HG03439 (cell line): Measurements from ENCODE around the gene MRPS7.
A peak's percentile ranks its signal among the peaks of the same experiment; 100 is the strongest.
"Not testable (repeated sequence)": the region's sequence is repeated elsewhere in the genome, so short reads cannot be mapped to it uniquely, and the experiment has no call there.

ENCODE experiments used
- ATAC-seq: cut with Tn5 transposase; IDR thresholded peaks from one replicate; pipeline ENCODE4 v1.9.1; 2021; ENCODE audit warnings: mild to moderate bottlenecking, moderate library complexity; ENCODE audit not compliant: unreplicated experiment

Gene MRPS7

DNA sequence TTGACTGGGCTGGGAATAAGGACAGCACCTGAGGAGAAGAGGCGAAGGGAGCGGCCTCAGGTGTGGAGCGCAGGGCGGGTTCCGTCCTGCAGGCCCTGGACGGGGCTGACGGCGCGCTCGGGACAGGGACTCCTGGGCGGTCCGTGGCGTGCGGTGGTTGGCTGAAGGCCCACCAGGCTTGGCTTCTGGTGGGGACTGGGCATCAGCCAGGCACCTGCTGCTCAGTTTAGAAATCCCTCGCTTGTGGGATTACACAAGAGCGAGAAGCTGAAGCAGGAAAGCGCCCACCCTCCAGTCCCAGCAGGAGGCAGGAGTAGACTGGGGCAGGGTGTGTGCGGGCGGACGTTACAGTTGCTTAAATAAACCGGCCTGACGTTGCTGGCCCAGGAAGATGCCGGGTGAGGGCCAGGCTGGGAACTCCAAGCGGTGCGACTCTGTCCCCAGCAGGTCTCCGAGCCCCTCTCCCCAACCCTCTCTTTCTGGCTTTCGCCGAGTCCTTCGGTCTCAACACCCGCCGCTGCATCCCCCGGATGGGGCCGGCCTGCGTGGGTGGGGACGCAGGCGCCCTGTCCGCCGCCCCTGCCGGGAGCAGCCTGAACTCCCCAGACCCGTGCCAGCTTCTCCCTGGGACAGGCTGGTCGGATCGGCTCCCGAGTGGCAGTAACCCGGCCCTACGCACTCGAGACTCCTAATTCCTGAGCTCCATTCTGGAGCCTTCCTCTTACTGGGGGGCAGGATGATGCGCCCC, 8.7 kb downstream of the MRPS7 start:
- peak; percentile 27 for ATAC-seq

DNA sequence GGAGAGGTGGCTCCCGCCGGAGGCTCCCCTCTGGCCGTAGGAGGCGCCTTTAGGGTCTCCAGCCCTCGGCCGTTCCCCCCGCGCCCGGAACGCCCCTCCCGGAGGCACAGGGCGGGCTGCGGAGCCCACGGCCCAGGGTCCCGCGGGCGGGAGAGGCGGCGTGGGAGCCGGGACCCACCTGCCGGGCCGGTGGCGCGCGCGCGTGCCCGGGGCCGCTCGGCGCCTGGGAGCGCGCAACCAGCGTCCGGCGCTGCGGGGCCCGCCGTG, 9.2 kb downstream of the MRPS7 start, which contains the start of gene MIF4GD:
Gene MIF4GD (minus strand): TSS at position 266 of the 267 bp plus-strand sequence. CDS start 1,036 bp downstream, outside the sequence.
- peak; percentile 21 for ATAC-seq

DNA sequence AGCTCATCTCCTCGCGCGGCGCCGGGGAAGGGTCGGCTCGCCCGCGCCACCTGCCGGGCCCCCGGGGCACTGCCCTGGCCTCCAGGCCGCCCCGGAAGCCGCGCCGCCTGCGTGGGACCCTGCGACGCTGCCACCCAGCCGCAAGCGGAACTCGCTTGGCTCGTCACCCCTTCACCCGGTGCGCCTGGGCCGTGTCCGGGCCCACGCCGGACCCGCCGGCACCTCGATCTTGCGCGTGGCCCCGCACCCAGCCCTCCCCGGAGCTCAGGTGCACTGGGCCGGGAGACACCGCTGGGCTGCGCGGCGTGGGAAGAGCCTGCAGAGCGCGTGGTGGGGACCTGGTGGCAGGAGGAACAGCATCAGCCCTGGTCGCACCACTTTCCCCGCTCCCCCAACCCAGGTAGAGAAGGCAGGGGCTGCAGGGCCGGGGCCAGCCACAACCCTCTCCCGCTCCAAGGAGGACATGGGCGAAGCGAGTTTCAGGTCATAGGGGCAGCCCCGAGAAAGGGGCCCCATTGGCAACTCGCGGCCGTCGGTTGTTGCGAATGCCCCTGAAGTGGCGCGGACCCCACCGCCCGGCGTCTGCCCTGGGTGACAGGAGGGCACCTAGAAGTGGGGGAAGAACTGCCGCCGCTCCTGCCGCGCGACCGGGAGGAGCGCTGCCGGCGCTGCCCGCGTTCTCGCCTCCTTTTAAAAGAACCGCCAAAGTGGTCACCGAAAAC, 9.7 kb downstream of the MRPS7 start:
- peak; percentile 64 for ATAC-seq

- no peak for ATAC-seq
Observed at GRCh38 chr17:75271955-75272847, 10.5 kb downstream of the MRPS7 start.

GRCh38 chr17:75272848-75273184, 11.1 kb downstream of the MRPS7 start:
- ATAC-seq, result no peak

GRCh38 chr17:75273977-75274708, 12.5 kb downstream of the MRPS7 start:
- ATAC-seq, result no peak

DNA sequence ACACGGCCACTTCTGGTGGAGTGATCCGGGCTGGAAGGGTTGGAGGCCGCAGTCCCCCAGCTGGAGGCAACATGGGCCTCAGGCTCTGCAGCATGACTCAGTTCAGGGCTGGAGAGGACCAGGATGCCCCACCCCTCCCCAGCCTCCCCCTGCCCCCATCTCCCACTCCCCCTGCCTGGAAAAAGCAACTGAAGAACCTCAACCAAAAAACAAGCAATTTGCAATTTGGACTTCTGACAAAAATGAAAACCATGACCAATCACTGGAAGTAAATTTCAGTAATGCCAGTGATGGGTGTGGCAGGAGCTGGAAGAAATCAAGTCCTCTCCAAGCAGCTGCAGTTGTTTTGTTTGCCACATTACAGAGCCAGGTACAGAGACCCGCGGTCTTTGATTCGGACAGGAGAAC, 16.0 kb downstream of the MRPS7 start:
- no peak for ATAC-seq

DNA sequence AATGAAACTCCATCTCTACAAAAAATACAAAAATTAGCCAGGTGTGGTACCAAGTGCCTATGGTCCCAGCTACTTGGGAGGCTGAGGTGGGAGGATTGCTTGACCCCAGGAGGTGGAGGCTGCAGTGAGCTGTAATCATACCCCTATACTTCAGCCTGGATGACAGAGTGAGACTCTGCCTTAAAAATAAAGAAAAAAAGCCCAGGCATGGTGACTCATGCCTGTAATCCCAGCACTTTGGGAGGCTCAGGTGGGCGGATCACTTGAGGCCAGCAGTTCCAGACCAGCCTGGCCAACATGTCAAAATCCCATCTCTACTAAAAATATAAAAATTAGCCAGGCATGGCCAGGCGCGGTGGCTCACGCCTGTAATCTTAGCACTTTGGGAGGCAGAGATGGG, 18.5 kb downstream of the MRPS7 start:
- ATAC-seq, result not testable (repeated sequence)

- ATAC-seq, result no peak
Observed at GRCh38 chr17:75285123-75285522, 23.4 kb downstream of the MRPS7 start.

DNA sequence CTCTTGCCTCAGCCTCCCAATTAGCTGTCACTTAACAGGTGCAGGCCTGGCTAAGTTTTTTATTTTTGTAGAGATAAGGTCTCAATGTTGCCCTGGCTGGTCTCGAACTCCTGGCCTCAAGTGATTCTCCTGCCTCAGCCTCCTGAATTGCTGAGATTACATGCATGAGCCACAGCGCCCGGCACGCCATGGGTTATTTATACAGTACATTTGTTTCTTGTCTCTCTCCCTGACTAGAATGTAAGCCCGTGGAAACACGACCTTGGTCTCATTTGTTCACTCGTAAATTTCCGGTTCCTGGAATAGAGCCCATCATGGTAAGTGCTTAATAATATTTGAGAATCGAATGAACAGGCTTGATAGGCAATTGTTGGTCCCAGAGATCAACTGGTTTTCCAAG, 25.5 kb downstream of the MRPS7 start:
- no peak for ATAC-seq

GRCh38 chr17:75288359-75288758, 26.7 kb downstream of the MRPS7 start:
- ATAC-seq, result no peak

DNA sequence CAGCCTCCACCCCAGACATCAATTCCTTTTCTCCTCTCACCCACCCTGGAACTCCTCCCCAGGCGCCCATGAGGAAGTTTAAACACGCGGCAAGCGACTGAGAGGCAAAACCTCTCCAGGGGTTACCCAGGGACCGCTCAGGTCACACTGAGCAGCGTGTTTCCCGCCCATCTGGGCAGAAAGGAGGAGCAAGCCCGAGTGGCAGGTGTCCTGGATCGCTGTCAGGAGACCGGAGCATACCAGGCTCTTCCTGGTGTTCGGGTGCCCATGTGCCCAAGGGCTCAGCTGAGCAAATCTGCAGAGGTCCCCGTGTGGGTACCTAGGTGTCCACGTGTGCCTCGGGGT, 27.1 kb downstream of the MRPS7 start:
- ATAC-seq, result peak; percentile 14

DNA sequence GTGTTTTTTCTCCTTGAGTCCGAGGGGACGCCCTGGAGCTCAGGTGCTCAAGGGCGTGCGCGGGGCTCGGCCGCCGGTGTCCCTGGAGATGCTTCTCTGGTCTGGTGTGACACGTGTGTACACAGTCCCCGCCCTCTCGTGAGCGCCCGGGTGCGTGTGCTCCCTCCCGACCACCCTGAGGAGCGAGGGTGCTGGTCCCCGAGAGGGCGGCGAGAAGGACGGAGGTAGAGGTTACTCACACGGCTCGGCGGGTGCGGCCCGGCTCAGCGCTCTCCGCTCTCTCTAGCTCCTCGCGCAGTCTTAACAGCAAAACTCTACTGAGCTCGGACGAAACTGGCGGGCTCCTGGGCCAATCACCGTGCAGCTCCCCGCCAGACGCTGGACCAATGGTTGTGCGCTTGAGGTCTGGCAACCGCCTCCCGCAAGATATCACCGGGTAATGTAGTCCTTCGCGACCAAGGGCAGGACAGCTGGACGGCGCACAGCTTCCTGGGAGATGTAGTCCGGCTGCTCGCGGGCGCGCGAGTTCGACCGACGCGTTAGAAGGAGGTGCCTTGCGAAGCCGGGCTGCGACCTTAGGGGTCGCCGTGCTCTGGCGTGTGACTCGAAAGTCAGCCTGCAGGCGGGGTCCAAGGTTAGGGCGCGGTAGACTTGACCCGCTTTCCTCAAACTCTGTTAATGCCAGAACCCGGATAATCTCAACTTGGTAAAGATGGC, 27.6 kb downstream of the MRPS7 start, which contains the start of gene SLC25A19:
Gene SLC25A19 (minus strand): TSS at position 319 of the 717 bp plus-strand sequence. CDS start 2,669 bp downstream, outside the sequence.
- peak; percentile 92 for ATAC-seq

- ATAC-seq, result peak; percentile 12
Observed at GRCh38 chr17:75289832-75290337, 28.2 kb downstream of the MRPS7 start.

- ATAC-seq, result not testable (repeated sequence)
Observed at GRCh38 chr17:75292810-75293448, 31.2 kb downstream of the MRPS7 start.

DNA sequence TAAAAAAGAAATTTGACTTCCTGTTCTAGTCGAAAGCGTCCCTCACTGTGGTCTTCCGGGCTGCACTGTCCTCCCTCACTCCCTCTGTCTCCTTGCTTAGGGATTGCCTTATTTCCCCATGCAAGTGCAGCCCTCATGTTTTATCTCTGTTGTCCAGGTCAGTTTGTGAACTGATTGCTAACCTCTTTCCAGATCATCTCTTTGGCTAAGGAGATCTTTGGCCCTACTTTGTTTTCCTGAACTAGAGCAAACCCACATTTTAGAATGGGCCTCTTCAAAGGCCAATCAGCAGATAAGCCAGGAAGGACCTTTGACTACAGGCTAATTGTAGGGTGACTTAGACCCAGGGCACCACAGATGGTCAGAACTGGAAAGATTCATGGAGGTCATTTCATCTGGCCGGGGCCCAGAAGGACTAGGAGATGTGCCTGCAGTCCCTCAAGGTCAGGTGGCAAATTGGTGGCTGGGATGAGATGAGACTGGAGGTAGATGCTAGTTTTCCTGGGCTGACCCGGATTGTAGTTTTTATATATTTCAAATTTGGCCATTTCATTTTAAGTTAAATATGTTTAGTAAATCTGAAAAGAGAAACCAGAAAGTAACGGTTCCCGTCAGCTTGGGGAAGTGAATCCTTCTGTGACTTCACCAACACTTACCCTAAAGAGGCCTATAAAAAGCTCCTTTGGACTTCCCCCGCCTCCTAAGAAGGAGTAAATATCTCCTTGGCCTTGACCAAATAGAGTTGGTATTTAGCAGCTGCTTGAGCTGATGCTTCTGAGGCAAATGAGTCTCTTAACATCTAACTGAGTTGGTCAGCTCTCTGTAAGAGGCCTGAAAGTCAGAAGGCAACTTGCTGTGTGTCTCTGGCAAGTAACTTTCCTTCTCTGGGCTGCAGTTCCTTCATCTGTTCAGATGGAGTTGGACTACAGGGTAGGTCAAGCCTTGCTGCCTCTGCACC, 33.8 kb downstream of the MRPS7 start:
- ATAC-seq, result peak; percentile 59

GRCh38 chr17:75300280-75300679, 38.6 kb downstream of the MRPS7 start:
- no peak for ATAC-seq

- no peak for ATAC-seq
Observed at GRCh38 chr17:75301049-75301448, 39.4 kb downstream of the MRPS7 start.
